NOMO-1 (cell line): Measurements from ENCODE around the gene HCRTR2.
"Not testable (repeated sequence)": the region's sequence is repeated elsewhere in the genome, so short reads cannot be mapped to it uniquely, and the experiment has no call there.

Source experiments
- DNase-seq, 2 experiments: peaks; one replicate each; lab custom pipeline; 2025; ENCODE audit not compliant: unreplicated experiment in 2 of 2; lab: John Stamatoyannopoulos, UW

Gene HCRTR2

GRCh38 chr6:55174211-55175026, at the start of gene HCRTR2:
Gene HCRTR2, plus strand, starts transcription at chr6:55174515. Its CDS starts 73 bp downstream, at chr6:55174588.
- no peak for DNase-seq

DNA sequence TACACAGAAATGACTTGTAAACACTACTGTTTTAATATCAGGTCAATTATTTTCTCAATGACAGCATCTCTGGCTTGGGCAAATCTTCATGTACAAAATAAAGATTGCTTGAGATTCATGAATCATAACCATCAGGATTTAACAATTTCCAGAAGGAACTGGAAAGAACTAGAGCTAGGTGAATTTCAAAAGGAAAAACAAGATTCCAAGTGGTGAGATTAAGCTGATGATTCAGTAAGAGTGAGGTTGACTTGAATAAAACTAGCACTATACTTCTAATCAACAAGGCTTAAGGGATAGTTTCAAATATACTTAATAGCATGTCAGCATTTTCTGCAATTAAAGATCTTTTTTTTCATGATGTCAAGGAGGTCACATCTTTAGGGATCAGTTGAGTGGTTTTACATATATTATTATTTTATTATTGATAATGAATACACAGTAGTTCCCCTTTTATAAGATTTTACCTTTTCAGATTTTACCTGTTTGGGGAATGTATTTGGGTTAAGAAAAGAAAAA, 43.5 kb upstream of the HCRTR2 start:
- no peak for DNase-seq

DNA sequence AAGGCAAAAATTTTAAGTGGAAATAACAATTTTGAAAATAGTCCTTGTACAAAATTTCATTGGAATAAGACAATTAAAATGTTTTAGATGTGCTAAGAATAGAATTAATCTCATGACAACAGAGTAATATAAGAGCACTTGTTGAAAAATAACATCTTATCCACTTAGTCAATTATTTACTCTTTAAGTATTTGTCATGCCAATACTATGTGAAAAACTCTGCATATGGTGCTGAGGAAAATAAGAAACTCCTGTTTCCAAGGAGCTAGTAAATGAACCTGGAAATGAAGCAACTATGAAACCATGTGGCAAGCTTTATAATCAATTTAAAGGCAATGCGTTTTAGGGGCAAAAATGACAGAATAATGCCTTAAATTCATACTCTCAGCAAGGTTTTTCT, 42.7 kb upstream of the HCRTR2 start:
- no peak for DNase-seq

DNA sequence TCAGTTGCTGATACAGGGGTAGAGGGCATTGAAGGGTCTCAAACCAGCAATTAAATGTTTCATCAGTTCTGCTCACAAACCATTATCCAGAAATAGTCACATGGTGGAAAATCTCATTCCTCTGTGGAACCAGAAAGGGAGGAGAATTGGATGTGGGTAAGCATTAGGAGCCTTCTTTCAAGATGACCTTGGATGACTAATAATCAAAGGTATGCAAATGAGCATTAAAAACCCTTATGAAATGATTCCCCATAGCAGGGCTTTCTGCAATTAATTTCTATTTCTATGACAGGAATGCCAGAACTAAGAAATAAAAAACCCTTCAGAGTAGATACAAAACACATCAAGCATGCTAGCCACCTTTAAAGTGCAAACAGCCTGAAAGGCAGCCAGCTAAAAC, 37.4 kb upstream of the HCRTR2 start:
- no peak for DNase-seq

DNA sequence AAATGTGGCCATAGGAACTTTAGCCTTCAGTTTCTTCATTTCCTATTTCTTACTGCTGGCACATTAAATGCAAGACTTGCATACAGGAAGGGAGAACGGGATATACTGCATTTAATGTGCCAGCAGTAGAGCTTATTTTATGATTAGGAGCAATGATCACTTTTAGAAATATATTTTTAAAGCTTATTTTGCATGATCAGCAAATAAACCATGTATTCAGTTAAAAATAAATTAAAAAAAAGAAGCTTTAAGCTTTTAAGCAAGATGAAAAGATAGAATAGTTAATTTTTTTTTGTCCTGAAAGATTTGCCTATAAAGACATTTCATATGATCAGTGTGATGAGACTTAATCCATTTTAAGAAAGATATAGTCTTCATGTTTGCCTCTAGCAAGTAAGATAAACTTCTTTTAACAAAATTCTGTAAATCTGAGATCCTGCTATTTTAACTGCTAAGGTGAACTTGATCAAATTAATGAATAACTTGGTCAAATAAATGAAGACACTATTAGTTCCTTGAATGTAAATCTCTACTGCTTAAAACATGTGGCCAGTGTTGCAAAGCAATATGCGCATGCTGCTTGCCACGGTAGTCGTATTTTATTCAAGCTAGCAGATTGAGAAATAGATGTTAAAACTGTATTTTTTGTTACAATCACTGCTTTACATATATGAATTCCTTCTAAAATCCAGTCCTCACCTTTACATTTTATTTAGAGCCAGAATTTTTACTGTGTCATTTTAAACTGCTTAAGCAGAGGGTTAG, 36.2 kb upstream of the HCRTR2 start:
- DNase-seq: peak in 1 of 2 experiments; percentile 10

GRCh38 chr6:55141611-55142010, 32.7 kb upstream of the HCRTR2 start:
- DNase-seq: no peak

GRCh38 chr6:55142610-55143009, 31.7 kb upstream of the HCRTR2 start:
- no peak for DNase-seq

DNA sequence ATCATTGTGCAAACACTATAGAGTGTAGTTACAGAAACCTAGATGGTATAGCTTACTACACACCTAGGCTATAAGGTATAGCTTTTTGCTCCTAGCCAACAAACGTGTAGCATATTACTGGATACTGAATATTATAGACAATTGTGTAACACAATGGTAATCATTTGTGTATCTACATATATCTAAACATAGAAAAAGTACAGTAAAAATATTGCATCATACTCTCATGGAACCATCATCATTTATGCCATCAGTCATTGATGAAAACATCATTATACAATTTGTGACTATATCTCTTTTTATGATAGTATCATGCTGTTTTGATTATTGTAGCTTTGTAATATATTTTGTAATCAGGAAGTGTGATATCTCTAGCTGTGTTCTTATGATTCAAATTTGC, 21.0 kb upstream of the HCRTR2 start:
- DNase-seq: no peak

DNA sequence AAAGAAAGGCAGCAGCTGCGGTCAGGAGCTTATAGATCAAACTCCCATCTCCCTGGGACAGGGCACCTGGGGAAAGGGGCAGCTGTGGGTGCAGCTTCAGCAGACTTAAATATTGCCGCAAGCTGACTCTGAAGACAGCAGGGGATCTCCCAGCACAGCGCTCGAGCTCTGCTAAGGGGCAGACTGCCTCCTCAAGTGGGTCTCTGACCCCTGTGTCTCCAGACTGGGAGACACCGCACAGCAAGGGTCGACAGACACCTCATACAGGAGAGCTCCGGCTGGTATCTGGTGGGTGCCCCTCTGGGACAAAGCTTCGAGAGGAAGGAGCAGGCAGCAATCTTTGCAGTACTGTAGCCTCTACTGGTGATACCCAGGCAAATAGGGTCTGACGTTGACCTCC, 15.5 kb upstream of the HCRTR2 start:
- not testable (repeated sequence) for DNase-seq

- no peak for DNase-seq
Measured at GRCh38 chr6:55167860-55168259, 6.5 kb upstream of the HCRTR2 start.

DNA sequence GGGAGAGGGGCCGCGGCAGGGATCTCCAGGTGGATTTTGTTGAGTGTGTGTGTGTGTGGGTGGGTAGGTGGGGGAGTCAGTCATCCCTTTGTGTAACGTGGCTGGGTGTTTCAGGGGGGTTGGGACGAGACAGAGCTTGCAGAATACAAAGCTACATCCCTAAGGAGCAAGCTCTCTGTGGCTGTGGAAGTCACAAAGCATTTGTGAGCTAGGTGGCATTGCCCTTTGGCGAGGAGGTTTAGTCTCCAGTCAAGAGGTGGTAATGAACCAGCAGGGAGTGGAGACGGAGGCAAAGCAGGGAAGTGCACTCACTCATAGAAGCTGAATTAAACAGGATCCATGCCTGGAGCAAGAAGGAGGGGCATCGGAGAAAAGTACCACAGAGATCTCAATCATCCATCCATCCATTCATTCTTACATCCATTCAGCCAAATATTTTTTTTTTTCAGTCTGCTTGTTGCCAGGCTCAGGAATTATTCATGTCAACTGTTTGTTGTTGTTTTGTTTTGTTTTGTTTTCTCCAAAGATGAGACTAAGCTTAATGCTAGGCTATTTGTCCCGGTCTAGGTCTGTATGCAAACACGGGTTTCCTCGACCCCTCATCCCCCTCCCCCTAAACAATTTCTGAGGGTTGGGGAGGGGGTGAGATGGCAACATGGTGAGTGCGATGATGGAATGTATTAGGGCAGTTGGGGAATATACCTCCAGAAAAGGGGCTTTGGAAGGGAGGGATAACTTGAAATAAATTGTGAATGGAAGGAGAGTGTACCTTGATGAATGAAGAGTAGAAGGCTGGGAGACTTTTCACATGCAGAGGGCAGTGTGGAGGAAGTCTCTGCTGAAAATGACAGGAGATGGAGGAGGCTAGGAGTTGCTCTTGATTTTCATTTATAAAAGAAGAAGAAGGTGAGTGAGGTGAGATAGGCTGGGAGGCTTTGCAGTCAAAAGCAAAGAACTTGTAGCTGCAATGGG, 1.0 kb downstream of the HCRTR2 start:
- no peak for DNase-seq

DNA sequence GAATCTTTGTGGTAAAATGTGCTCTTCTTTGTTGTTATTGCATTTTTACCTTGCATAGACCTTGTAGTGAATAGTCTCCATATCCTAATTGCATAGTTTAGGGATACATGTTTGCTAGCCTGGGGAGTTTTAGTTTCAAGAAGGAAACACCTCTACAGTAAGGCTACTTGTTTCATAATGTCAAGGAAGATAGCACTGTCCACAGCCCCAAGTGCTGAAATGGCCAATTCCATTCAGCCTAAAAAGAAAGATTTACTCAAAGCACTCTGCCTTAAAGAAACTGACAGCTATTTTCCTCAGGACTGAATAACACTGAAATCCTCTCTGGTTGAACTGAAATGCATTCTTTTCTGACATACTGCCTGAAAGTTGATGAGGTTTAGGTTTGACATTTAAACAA, 2.6 kb downstream of the HCRTR2 start:
- DNase-seq: no peak

DNA sequence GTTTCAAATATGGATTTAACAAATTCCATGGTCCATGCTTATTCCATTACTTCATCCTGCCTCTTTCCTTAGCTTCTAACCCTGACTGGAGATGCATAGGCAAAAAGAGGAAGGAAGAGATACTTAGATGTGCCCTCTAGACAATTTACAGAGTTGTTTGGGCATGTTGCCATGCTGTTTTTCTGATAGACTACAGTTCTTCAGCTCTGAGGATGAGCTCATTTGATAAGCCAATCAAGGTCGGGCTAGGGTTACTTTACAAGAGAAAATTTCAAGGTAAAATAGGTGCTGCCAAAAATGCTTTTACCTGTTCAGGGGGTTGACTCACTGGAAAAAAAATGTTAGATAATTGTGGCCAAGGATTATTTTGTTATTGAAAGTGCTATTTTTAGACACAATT, 5.9 kb downstream of the HCRTR2 start:
- DNase-seq: no peak

DNA sequence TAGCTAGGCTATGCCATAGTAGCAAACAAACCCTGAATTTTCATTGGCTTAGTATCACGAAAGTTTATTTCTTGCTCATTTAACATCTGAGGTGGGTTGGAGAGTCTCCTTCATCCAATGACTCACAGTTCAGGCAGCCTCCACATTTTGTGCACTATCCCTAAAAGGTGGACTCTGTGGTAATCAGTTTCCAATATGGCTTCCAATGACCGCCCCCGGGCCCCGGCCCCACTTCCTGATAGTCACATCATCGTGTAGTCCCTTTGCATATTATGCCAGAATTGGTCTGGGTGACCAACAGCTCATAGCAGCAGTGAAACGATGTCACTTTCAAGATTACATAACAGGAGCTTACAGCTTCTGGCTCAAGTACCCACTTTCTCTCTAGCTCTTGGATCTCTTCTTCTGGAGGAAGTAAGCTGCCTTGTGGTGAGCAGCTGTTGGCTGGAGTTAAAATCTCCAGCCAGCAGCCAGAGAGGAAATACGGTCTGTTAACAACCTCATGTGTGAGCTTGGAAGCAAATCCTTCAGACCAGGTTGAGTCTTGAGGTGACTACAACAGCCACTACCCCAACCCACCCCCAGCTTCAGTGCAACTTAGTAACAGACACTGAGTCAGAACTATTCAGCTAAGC, 7.8 kb downstream of the HCRTR2 start:
- DNase-seq: peak; percentile 46 to 60

DNA sequence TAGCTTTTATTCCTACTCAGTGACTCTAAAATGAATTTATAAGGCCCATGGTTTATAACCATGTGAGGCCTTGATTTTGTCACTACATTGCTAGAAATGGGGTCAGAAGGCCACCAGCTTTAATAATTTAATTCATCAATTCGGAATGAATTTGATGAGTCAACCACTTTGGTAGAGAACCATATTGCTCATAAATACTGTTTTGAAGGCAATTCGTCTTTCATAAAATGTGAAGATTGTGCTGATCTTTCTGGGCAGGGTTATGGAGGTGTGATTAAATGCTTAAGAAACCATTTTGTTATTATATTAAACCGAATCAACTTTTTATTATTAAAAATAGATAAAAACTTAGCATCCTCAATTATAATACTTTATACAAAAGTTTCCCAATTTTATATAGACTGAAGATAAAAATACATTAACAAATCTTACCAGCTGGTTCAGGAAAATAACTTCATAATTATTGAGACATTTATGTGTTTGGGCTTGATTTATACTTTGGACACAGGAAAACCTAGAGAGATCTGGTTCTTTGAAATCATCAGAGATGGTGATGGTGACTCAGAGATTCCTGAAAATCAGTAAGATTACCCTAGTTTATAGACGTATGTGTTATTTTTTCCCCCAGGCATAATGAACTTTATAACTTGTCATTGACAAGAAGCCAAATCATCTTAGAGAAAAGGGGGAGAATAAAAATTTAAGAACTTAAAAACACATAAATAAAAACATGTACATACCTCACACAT, 10.6 kb downstream of the HCRTR2 start:
- DNase-seq: no peak

DNA sequence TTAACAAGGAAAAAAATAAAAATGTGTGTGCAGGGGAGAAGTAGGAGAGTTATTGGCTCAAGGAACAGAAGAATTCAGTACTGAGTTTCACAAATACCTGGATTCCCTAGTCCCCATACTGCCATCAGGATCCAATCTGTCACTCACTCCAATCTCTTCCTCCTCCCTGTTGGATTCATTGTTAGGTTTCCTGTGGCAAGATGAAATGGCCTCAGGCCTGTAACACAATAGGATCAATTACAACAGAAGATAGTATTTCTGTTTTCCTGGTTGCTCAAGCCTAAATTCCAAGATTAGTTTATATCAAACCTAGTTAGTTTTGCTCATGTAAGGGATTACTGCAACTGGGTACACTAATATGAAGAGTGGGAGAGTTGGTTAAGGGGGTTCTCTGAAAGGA, 24.4 kb downstream of the HCRTR2 start:
- no peak for DNase-seq

DNA sequence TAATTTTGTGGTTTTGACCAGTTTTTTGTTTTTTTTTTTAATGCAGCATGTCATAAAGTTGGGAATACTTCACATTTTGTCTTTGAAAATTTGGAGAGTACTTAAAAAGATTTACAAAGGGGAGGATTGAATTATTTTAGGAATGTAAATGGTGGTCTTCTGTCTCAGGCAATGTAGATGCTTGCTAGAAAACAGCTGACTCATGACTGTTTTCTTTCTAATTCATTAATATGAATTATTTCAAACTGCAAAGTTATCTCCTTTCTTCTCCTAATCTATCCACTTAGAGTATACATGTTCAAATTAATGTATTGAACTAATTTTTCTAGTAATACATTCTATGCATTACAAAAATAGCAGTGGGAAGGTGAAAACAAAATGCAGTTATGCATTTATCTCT, 24.9 kb downstream of the HCRTR2 start:
- DNase-seq: no peak

GRCh38 chr6:55208478-55209458, 34.5 kb downstream of the HCRTR2 start:
- no peak for DNase-seq
